CD4-positive, alpha-beta T cell treated with Interferon gamma for 1 hour (primary cell): ENCODE measurements around the gene DPM2.
A peak's percentile ranks its signal among the peaks of the same experiment; 100 is the strongest.

Experiments
- DNase-seq: peaks from one replicate; pipeline ENCODE4 v3.0.0-alpha.2; 2020

Gene DPM2

DNA sequence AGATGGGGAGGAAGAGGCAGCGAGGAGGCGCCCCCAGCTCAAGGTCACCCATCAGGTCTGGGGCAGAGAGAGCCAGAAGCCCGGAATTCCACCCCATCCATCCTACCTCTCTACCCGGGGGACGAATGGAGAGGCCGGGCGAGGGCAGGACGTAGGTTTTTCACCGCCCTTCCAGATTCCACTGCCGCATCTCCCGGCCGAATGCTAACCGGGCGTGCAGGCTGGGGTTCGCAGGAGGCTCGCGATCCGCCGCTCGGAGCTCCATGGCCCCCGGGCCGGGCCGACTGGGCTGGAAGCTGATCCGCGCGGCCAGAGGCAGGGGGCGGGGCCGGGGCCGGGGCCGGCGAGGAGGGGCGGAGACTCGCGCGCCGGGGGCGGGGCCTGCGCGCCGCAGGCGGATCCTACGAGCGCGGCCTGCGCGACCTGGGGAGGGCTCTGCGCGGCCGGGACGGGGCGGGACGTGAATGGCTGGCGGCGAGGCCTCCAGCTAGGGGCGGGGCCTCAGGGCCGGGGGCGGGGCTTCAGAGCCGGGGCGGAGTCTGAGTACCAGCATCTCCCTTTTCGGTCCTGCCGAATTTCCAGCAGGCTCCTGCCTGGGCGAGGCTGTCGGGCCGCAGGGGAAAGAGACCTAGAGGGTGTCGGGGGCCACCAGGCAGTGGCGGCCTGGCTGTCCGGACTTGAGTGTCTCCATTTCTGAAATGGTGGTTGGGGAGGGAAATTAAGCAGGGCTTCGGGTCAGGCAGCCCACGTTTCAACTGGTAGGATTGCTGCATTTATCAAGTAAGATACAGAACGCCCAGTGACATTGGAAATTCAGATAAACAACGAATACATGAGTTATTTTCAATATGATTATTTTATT lies 20.7 kb downstream of the DPM2 start, which contains the start of gene ST6GALNAC4:
TSS of gene ST6GALNAC4 (minus strand) at position 322 of the 862 bp plus-strand sequence. CDS start 622 bp downstream, outside the sequence.
- peak; percentile 94 for DNase-seq

DNA sequence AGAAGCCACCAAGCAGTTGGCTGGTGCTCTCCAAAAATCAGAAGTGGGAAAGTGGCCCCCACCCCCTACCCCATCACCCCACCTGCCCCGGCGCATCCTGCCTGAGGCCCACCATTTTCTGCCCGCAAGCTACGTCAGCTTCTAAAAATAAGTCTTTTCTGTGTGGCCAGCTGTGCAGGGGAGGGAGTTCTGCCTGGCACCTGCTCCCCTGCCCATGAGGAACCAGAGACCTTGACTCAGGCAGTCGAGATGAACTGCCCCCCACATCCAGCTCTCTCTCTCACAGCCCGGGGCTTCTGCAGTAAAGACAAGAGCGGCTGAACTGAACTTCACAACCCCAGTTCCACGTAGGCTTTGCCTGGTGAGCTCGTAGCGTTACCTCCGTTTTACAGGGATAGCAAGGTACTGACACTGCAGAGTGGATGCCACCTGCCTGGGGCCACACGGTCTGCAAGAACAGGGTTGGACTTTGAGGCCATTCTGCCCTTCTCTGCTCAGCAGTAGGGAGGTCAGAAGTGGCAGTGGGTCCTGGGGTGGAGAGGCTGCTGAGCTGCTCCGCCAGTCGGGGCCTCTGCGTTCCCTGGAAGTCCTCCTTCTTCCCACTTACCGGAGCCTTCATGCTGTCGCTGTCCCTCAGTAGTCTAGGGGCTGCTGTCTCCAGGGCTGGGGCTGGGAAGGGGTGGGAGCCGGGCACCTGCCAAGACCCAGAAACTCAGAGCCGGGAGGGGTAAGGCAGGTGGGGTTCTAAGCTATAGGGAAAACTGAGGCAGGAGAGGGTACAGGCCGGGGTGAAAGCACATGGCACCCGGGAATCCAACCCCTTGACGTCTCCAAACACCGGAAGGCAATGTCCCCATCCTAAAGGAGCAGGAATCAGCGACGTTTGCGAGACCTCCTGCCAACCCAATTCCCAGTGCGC lies 21.6 kb downstream of the DPM2 start:
- DNase-seq, result peak; percentile 84

DNA sequence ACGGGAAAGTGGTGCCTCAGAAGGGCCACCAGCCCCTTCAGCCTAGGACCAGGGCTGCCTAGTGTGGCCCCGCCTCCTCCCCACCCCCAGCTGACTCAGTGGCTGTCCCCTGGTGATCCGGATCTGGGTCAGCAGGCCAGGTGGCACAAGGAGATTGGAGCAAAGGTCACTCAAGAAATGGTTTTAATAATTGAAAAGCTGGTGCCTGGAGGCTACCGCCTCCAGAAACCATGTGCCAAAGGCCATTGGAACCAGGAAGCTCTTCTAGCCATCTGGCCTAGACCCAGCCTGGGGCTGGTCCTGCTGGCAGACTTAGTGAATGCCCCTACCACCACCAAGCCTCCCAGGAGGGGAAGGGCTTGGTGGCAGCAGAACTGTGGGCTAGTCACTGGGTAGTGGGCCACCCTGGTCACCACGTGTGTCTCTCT lies 22.3 kb downstream of the DPM2 start:
- no peak for DNase-seq

DNA sequence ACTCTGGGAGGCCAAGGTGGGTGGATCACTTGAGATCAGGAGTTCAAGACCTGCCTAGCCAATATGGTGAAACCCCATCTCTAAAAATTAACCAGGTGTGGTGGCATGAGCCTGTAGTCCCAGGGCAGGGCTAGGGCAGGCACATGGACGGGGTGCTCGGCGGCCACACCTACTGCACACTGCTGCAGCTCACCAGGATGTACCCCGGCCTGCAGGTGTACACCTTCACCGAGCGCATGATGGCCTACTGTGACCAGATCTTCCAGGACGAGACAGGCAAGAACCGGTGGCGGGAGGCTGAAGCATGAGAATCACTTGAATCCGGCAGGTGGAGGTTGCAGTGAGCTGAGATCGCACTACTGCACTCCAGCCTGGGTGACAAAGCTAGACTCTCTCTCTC lies 24.0 kb downstream of the DPM2 start:
- no peak for DNase-seq

DNA sequence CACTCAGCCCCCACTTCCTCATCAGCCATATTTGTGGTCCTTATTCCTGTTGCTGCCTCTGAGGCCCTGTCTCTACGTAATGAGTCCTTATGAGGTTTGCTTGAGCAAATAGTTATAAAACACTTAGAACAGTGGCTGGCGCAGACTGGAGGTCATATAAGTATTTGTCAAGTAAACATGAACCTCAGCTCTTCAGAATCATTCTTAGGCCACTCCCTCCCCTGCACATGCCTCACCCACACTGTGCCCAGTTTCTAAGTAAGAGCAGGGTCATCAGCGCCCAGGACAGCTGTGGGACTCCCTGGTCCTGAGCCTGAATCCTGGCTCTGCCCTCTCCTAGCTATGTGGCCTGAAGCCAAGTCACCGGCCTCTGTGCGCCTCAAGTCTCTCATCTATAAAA lies 24.8 kb downstream of the DPM2 start:
- DNase-seq, result no peak

DNA sequence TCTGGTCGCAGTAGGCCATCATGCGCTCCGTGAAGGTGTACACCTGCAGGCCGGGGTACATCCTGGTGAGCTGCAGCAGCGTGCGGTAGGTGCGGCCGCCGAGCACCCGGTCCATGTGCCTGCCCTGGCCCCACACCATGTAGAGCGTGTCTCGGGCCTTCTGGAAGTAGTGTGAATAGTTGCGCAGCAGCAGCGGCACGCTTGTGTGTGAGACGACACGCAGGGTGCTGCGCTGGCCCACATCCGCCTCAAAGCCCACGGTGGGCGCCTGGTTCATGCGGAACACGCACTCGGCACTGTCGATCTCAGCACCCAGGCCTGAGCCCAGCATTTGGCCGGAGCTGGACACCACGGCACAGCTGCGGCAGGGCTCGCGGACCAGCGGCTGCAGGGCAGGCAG lies 25.4 kb downstream of the DPM2 start:
- DNase-seq, result no peak

DNA sequence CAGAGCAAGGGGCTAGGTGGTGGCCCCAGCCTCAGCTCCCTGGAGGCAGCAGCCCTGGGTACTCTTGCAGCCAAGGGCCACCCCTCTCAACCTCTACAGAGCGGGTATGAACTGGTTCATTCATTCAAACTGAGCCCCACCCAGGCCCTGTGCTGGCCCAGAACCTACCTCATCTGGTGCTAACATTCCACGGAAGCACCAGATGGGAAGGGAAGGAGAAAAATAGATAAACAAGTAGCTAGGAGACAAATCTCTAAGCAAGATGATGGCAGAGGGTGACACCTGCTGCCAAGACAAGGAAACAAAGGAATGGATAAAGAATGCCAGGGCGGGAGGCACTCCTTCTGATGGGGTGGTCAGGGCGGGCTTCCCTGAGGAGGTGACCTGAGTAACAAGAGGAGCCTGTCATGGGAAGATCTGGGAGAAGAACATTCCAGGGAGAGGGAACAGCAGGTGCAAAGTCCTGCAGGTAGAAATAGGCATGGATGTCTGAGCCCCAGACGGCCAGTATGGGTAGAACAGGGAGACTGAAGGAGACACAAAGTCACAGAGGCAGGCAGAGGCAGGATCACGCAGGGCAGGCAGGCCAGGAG lies 26.9 kb downstream of the DPM2 start:
- DNase-seq, result no peak

DNA sequence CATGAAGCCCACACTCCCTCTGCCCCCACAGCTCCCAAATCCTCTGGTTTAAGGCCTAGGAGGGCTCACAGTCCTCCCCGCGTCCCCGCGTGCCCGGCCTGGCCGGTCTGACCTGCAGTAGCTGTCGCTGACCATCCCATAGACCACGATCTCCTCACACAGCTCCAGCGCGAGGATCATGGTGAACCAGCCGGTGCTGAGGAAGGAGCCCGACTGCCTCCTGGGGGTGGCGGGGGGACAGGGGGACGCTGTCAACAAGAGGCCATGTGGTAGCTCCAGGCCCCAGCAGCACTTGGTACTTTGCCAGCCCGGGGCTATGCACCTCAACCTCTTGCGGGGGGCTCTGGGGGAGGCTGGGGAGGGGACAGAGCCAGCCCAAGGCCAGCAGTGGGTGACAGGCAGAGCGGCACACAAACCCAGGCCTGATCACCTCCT lies 27.8 kb downstream of the DPM2 start:
- no peak for DNase-seq

DNA sequence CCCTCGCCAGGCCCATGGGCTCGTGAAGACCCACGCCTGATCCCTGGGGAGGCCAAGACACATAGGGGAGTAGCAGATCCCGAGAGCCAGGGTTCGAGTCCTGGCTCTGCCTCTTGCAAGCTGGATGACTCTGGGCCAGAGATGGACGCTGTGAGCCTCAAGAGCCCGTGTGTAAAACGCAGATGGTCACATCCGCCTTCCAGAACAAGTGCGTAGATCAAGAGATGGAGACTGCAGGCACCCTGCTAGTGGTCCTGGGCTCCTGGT lies 29.1 kb downstream of the DPM2 start:
- no peak for DNase-seq

DNA sequence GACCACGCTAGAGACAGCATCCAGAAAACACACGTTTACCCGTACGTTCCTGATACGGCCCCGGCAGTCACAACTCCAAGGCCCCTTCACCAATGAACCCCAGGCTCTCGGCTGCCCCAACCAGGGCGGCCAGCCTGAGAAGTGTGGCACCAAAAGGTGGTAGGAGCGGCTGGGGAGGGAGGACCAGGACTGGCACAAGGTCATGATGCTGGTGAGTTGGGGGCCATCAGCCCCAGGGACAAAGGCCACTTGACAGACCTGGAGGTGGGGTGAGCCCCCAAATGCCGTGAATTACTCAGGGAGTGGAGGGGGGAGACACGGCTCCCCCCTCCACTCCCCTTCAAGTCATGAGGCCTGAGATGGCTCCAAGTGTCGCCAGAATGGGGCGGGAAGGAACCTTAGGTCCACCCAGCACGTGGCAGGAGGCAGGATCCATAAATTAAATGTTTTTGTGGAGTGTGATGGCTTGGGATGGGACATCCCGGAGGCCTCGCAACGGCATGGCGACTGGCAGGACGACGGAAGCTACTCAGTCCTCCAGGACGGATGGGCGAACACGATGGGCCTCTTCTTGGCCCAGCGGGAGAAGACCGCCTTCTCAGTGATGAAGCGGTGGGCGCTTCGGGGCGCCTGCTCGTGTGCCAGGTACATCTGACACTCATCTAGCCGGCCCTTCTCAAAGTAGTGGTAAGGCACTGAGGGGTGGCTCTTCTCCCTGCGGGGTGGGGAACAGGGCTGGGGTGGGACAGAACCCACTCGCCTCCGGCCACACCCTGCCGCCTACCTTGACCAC lies 29.6 kb downstream of the DPM2 start:
- no peak for DNase-seq

DNA sequence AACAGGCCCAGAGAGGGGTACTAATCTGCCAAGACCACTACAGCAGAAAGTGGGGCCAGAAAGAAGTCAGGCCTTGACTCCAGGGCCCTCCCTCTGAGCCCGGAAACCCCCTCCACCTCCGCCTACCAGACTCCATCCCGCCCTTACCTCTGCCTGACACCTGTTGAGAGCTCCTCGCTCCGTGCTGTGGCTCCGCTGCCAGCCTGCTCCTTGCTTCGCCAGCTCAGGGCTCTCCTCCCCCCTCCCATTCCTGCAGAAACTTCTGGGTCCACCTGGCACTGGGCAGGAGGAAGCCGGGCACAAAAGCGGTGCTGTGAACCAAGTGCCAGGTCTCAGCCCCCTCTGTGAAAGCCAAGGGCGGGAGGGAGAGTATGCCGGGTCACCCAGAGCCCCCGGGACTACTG lies 31.9 kb downstream of the DPM2 start:
- peak; percentile 84 for DNase-seq

DNA sequence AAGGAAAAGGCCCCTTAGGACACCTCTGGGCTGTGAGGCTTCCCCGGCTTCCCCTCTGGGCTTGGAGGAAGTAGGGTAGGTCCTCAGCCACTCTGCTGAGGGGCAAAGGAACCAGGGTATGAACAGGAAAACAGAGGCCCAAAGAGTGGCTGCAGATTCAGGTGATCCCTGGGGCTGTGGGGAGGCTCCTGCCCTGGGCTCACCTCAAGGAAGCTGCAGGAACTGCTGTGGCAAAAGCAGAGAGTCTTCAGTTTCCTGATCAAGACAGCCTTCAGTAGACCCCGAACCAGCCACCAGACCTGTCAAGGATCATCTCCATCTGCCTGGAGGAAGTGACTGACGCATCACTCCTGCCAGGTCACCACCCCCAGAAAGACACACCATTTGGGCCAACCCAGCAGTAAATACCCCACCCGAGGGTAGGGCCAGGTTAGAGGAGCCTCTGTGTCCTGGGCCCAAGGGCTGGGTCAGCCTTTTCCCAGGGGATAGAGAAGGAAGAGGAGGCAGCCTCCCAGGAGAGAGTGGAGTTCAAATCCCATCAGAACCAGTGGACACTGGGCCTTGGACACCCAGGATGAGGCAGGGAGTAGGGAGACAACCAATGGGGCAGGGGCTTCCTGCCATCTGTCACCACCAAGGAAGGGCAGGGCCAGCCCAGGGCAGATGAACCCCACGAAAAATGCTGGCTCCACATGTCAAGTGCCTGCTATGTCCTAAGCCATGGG lies 32.5 kb downstream of the DPM2 start:
- DNase-seq, result peak; percentile 81

DNA sequence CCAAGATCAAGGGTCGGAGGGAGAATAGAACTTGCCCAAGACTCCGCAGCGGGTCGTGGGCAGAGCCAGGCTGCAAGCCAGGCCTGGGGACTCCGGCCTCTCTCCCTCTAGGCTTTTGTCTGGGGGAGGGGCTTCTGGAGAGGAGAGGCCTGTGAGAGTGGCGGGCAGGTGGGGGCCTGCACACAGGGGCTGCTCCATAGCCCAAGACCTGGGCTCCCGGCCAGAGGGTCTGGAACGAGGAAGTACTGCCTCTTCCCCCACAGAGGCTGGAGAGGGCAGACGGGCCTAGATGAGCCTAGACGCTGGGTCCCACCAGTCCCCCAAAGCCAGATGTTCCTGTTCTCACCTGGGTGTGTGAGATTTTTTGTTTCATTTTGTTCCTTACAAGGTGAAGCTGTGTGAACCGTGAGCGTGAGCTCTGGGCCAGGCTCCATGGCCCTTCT lies 33.1 kb downstream of the DPM2 start:
- DNase-seq, result no peak

DNA sequence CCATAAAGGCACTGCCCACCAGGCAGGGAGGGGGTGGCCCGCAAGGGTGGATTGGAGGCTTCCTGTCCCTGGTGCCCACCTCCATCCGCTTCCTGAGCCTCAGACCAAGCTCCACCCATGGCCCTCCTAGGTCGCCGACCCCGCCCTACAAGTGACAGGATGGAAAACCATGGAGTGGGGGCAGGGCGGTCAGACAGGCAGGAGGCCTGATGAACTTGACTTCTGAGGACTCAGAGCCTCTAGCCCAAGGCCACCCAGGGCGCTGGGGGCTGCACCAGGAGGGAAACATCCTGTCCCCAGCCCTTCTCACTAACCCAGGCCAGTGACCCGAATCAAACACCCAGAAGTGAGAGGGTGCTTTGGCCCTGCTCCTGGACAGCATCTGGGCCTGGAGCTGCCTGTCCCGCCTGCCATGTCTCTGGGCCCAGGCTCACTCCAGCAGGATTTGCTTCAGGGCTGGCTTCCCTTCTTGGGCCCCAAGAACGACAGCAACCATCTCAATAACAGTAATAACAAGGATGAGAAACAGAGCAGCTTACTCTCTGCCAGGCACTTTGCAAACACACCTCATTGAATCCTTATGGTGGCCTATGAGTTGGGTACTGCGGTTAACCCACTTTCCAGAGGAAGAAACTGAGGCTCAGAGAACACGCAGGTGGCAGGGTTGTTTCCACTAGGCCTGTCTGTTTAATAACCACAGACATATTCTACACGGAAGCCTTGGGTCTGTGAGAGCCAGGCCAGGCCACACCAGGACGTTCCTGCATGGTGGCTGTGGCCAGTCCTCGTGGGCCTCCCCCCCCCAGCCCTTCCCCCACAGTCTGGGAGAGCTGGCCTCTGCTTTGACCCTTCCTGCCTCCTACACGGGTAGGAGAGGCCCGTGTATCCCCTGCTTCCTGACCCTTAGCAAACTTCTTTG lies 33.8 kb downstream of the DPM2 start:
- DNase-seq, result peak; percentile 69

DNA sequence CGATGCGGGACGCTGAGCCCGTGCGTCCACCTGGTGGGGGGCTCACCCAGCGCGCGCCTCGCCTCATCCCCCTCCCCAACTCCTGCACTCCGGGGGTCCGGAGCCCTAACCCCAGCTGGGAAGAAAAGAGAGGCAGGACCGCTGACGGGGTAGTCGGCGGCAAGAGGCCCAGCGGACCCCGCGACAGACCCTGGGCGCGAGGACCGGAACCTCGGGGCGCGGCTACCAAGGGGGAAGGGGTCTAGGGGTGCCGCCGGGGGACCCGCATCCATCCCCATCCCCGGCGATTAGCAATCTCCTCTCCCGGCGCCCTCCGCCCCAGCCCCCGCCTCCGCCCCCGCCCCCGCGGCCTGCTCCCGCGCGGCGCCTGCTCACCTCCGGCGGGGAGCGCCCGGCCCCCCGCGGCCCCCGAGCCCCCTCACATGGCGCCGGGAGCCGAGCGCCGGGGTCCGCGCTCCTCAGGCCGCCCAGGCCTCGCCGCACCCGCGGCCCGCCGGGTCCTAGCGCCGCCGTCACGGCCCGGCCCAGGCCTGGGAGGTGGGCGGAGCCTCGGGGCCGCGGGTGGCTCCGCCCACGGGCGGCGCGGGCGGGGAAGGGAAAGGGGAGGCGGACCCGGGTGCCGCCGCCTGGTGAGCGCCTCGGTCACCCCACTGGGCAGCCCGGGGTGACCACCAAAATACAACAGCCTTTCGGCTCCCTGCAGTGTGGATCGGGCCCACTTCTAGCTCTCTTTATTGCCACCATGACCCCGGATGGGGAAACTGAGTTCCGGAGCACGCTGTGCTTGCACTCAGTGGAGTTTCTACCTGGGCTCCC lies 38.3 kb downstream of the DPM2 start, which contains the start of gene ST6GALNAC6:
TSS of gene ST6GALNAC6 (minus strand) at position 476 of the 816 bp plus-strand sequence. CDS start 1,622 bp downstream, outside the sequence.
- DNase-seq, result peak; percentile 70

DNA sequence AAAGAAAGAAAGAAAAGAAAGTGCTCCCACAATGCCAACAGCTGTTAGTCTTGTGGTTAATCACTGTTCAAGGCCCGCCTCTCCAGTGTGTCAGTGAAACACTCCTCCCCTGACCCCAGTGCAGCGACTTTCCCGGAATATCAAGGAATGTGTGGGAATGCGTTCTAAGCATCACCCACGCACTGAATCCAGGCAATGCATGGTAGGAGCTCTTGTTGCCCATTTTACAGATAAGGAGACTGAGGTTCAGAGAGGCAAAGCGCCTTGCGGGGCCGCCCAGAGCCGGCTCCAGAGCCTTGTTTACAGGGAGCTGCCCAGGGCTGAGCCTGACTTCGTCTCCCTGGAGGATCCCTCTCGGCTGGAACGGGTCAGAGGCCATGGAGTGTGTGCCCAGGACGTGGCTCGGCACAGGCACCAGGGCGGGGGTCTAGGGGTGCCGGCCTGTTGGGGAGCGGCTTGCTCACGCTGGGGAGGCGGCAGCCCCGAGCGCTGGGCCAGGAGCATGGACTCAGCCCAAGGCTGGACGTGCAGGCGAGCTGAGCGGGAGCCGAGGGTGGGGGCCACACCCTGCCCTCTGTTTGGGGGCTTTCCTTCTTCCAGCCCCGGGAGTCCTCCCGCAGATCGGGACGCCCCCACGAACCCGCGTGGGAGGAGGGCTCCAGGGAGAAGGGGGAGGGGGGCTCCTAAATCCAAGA lies 39.1 kb downstream of the DPM2 start:
- DNase-seq, result no peak

DNA sequence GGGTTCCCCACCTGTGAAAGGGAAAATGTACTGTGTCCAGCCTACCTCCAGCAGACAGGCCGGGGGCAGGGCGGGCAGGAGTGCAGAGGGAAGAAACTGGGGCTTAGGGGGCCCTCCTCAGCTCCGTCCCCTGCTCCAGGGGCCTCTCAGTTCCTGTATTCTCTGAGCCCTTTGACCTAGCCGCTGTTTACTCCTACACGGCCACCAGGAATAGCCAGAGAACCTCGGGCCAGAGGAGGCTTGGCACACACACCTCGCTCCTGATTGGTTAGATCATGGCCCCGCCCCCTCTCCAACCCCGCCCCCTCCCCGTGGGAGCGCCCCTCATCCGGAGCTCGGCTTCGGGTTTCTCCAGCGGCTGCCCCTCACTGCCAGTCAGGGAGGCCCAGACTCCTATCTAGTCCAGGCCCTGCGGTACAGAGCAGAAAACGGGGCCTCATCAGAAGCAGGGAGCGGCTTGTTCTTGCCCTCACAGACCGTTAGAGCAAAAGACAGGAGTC lies 40.4 kb downstream of the DPM2 start:
- DNase-seq, result peak; percentile 29

DNA sequence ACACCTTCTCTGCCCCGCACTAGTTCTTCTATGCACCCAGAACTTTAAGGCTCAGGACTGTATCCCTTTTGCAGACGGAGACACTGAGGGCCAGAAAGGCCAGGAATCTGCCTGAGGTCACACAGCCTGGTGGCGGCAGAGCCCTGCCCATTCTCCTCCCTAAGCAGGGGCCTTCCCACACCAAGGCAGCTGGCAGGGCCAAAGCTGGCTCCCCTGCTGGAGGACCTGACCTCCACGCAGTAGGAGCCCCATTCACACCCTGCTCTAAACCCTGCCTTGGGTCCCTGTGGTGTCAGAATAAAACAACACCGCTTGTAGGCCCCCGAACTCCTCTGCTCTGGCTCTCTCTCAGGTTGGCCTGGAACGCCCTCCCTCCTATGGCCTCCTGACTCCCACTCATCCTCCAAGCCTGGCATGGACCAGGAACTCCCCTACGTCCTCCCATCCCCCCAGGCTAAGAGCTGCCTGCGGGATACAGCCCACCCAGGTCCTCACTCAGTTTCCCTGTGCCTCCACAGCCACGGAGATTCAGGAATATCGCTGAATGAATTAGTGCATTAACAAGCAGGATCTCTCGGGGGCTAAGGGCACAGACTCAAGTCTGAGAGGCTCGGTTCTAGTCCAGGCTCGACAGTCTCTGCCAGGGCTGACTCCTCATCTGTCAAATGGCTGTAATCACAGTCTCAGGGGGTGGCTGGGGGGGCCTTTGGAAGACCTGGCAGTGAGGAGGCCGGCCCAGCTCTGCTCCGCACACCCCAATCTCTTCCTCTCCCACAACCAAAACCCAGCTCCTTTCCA lies 41.1 kb downstream of the DPM2 start:
- DNase-seq, result no peak
